Ectodermal cell (in vitro differentiated cells): Measurements from ENCODE around the gene HSPH1.

Experiments used
- H3K27ac ChIP-seq: 2 replicates; pipeline ENCODE4 v1.7.0; 2013; ENCODE audit warnings: mild to moderate bottlenecking, low read depth, low read length; ENCODE audit not compliant: insufficient read depth, poor library complexity, severe bottlenecking
- H3K27me3 ChIP-seq: 2 replicates; pipeline ENCODE4 v1.7.0; 2013; ENCODE audit warnings: mild to moderate bottlenecking, low read length; ENCODE audit not compliant: insufficient read depth, control insufficient read depth, poor library complexity, severe bottlenecking
- H3K36me3 ChIP-seq: one replicate; pipeline ENCODE4 v1.7.0; 2013; ENCODE audit warnings: low read length; ENCODE audit not compliant: control insufficient read depth, insufficient read depth
- H3K4me1 ChIP-seq: one replicate; pipeline ENCODE4 v1.7.0; 2013; ENCODE audit warnings: low read length; ENCODE audit not compliant: control insufficient read depth, insufficient read depth
- H3K4me3 ChIP-seq: 2 replicates; pipeline ENCODE4 v1.7.0; 2013; ENCODE audit warnings: low read depth, low read length, control low read depth; ENCODE audit not compliant: insufficient read depth
- H3K9me3 ChIP-seq: 2 replicates; pipeline ENCODE4 v1.7.0; 2013; ENCODE audit warnings: mild to moderate bottlenecking, low read length, moderate library complexity; ENCODE audit not compliant: control insufficient read depth
- WGBS, 2 experiments: methylation state at CpG; one replicate each; pipeline ENCODE4 v1.1.7; 2013; ENCODE audit warnings: missing lambda C conversion rate in 2 of 2; 5-methylcytosine and 5-hydroxymethylcytosine counted together

HSPH1 gene

DNA sequence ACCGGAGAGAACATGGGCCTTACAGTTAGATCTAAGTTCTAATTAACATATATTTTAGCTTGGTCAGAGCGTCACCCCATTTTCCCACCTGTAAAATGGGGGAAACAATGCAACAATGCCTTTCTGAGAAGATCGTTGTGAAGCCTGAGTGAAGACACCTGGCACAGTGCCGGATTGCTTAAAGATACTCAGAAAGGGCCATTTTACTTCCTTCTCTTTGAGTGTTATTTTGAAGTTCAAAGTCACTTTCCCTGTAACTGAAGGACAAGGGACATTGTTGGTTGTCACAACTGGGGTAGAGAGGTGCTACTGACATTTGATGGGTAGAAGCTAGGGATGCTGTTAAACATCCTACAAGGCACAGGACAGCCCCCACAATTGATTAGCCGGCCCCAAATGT is 28.1 kb downstream of the HSPH1 start:
- peaks cover 15% of the 10 kb centered on the region for H3K36me3 ChIP-seq
- no peak overlapping the region for H3K27ac ChIP-seq
- H3K4me1 ChIP-seq: no peaks in the 10 kb centered on the region
- WGBS, 2 experiments: 91 to 94% methylated on average over 5 of the region's 5 CpGs
- H3K4me3 ChIP-seq: no peak overlapping the region
- no peaks in the 10 kb centered on the region for H3K9me3 ChIP-seq
- H3K27me3 ChIP-seq: no peaks in the 10 kb centered on the region

DNA sequence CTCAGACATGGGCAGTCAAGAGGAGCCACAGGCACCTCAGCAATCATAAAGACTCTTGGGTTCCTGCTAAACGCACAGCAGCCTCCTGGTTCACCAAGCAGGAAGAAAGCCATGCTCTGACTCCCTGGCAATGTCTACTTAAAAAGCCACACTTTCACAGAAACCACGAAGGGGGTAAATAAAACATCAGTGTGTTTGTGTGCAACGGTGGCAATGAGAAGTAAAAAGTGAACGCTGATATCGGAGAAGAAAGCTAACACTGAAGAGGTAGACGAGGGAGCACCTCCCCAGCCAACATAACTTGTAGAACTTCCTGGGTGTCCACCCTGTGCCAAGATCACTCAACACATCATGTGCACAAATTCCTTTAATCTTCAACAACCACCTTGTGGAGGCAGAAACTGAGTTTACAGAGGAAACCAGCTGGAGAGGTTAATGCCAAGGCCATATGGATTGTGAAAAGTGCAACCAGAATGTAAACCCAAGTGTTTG is 30.2 kb downstream of the HSPH1 start:
- H3K27me3 ChIP-seq: no peaks in the 10 kb centered on the region
- peaks cover 4% of the 10 kb centered on the region for H3K36me3 ChIP-seq
- H3K4me3 ChIP-seq: no peak overlapping the region
- H3K27ac ChIP-seq: no peak overlapping the region
- 94 to 95% methylated on average over 6 of the region's 6 CpGs for WGBS, 2 experiments
- H3K4me1 ChIP-seq: no peaks in the 10 kb centered on the region
- no peaks in the 10 kb centered on the region for H3K9me3 ChIP-seq

DNA sequence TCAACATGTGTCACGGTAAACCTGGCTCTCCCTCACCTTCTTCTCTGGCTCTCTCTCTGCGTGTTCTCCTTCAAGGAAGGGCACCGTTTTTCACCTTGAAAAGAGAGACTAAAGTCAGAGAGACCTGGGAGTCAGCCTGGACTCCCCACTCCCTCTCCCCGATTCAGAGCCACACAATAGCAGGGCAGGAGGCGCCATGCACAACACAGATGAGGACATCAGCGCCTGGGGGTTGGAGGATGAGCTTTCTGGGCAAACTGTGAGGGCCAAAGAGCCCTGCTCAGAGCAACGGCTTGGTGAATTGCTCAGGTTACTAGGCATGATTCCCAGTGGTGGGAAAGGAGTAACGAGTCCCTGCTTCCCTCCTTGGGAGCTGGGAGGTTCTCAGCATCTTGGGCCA is 32.3 kb downstream of the HSPH1 start:
- Histone ChIP-seq H3K4me1 (no peaks in the 10 kb centered on the region), H3K36me3 (no peaks in the 10 kb centered on the region), H3K27ac (no peak overlapping the region), H3K9me3 (no peaks in the 10 kb centered on the region), H3K4me3 (no peak overlapping the region), H3K27me3 (no peaks in the 10 kb centered on the region)
- 72 to 75% methylated on average over 8 of the region's 8 CpGs for WGBS, 2 experiments

DNA sequence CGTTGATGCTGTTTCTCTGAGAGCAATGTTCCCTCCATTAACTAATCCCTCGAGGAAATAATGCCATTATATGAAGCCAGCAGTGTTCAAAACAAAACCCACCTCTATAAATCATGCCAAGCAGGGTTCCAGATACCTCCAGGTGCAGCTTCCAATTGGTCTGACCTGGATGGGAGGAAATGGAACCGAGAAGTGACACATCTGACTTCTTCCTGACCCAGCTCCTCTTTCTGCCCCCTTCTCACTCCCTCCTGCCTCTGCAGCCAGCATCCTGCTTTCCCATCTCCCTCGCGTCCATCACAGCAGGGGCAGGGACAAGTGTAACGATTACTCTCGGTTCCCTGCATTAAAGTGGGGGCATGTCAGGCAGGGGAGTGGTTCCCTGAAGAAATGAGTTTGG is 37.5 kb downstream of the HSPH1 start:
- WGBS, 2 experiments: 62 to 69% methylated on average over 7 of the region's 7 CpGs
- H3K4me1 ChIP-seq: no peaks in the 10 kb centered on the region
- H3K4me3 ChIP-seq: no peak overlapping the region
- H3K36me3 ChIP-seq: no peaks in the 10 kb centered on the region
- H3K9me3 ChIP-seq: no peaks in the 10 kb centered on the region
- no peaks in the 10 kb centered on the region for H3K27me3 ChIP-seq
- H3K27ac ChIP-seq: no peak overlapping the region

DNA sequence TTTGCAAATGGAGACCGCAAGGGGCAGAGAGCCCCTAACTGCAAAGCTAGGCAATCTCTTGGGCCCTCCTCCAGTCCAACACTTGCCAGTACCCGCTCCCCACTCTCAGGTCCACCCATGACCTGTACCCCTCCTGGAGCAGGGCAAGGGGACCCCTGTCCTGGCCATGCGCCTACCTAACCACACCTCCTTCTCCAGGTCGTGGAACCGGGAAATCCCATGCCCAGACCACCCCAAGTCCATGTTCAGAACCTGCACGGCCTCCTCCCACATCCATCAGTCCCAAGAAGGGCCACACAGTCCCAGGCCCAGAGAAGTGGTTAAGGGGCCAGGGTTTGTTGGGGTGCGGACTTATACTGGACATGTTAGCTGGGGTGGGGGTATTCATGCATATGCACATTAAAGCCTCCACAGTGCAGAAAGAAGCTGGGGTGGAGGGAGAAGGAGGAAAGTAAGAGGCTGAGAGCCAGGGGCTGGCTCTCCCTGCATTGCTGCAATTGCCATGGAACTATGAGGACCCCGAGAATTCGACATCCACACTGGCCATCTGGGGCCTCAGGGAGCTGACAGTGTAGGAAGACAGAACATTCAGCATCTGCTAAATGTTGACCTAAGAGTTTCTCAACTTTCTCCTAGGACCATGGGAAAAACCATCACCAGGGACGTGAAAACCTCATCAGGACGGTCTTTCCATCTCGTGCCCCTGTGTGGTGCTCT is 39.0 kb downstream of the HSPH1 start:
- Histone ChIP-seq H3K4me1 (no peaks in the 10 kb centered on the region), H3K36me3 (no peaks in the 10 kb centered on the region), H3K4me3 (no peak overlapping the region), H3K9me3 (no peaks in the 10 kb centered on the region), H3K27ac (no peak overlapping the region), H3K27me3 (no peaks in the 10 kb centered on the region)
- 93 to 94% methylated on average over 12 of the region's 12 CpGs for WGBS, 2 experiments

DNA sequence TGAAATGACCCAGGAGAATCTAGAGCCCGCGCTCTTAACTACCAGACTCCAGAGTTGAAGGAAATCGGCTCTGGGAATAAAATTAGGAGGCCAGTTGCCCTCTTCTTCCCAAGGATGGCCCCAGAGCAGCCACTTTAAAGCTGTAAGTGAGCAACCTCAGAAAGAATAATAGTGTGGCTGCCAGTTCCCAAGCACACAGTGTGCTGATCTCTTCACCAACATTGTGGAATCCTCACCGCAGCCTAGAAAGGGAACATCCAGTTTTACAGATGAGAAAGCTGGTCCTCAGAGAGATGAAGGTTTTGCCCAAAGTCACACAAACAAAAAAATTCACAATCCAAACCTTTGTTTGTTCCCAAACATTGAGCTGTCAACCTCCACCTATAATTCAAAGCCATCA is 39.6 kb downstream of the HSPH1 start:
- no peaks in the 10 kb centered on the region for H3K4me1 ChIP-seq
- H3K9me3 ChIP-seq: no peaks in the 10 kb centered on the region
- H3K27ac ChIP-seq: no peak overlapping the region
- H3K4me3 ChIP-seq: no peak overlapping the region
- no peaks in the 10 kb centered on the region for H3K36me3 ChIP-seq
- H3K27me3 ChIP-seq: no peaks in the 10 kb centered on the region
- WGBS, 2 experiments: 94 to 96% methylated on average over 4 of the region's 4 CpGs

DNA sequence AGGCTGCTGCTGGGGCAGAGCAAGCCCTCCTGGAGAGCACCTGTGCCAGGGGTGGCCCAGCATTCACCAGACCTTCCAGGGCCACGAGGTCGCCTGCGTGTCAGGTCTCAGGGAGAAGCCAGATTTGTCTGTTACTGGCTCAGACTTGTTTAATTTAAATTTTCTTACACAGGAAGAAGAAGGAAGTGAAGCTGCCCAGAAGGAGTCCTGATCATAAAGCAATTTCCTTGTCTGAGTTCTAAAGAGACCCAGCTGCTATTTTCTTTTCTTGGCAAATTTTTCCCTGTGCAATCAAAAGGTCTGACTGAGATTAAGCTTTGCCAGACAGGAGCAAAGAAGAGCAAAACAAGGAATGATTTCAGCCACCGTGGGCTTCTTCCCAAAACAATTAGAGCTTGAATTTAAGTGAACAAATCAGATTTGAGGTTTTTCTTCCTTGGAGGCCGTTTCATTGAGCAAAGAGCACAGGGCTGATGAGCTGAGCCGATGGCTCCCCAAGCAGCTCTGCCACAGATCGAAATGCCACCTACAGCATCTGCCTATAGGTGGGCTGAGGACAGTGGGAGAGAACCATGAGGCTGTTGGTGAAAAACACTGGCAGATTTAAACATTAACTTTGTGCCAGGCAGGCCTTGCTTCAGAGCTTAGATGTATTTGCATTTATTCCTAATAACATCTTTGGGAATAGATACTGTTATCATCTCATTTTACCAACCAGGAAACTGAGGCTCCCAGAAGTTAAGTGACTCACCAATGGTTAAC is 40.1 kb downstream of the HSPH1 start:
- Histone ChIP-seq H3K4me1 (no peaks in the 10 kb centered on the region), H3K9me3 (no peaks in the 10 kb centered on the region), H3K4me3 (no peak overlapping the region), H3K36me3 (no peaks in the 10 kb centered on the region), H3K27me3 (no peaks in the 10 kb centered on the region), H3K27ac (no peak overlapping the region)
- 92 to 93% methylated on average over 7 of the region's 7 CpGs for WGBS, 2 experiments

DNA sequence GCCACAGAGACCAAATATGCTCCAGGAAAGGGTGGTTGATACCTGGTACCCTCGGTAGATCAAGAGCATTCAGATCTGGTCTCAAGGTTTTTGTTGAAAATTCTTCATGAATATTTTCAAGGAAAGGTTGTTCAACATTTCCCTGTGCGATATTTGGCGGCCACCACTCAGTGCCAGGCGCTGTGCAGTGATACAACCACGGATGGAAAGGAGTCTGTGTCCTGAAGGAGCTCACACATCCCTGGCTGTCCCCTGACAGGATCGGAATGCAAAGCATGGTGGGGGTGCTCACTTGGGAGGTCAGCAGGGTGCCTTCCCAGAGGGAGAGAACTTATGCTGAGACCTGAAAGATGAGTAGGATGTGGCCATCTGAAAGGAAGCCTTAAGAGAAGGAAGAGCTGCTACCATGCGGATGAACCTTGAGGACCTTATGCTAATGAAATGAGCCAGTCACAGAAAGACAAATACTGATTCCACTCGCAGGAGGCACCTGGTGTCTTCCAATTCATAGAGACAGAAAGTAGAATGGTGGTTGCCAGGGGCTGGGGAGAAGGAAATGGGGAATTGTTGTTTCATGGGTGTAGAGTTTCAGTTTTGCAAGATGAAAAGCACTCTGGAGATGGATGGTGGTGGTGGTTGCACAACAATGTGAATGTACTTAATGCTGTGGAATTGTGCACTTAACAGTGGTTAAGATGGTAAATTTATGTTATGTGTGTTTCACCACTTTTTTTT is 41.6 kb downstream of the HSPH1 start:
- Histone ChIP-seq H3K36me3 (no peaks in the 10 kb centered on the region), H3K9me3 (no peaks in the 10 kb centered on the region), H3K27me3 (no peaks in the 10 kb centered on the region), H3K27ac (no peak overlapping the region), H3K4me3 (no peak overlapping the region), H3K4me1 (no peaks in the 10 kb centered on the region)
- 82 to 85% methylated on average over 8 of the region's 8 CpGs for WGBS, 2 experiments

DNA sequence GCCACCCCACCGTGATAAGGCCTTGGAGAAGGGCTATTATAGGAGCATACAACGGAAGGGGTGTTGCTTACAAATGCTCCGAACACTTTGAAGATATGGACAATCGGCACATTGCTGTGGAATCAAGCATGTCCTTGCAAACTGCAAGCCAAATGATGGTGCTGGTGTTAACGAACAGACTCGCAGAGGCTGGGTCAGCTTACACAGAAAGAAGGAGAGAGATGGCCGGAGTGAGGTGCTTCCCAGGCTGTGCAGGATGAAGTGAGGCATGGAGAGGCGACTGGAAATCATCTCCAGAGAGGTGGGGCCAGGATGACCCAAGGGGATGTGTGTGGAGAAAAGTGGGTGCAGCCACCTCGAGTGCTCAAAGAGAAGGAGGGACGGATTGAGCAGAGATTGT is 42.2 kb downstream of the HSPH1 start:
- no peak overlapping the region for H3K4me3 ChIP-seq
- no peaks in the 10 kb centered on the region for H3K9me3 ChIP-seq
- WGBS, 2 experiments: 94% methylated on average over 10 of the region's 10 CpGs
- no peaks in the 10 kb centered on the region for H3K36me3 ChIP-seq
- H3K27me3 ChIP-seq: no peaks in the 10 kb centered on the region
- H3K27ac ChIP-seq: no peak overlapping the region
- no peaks in the 10 kb centered on the region for H3K4me1 ChIP-seq

DNA sequence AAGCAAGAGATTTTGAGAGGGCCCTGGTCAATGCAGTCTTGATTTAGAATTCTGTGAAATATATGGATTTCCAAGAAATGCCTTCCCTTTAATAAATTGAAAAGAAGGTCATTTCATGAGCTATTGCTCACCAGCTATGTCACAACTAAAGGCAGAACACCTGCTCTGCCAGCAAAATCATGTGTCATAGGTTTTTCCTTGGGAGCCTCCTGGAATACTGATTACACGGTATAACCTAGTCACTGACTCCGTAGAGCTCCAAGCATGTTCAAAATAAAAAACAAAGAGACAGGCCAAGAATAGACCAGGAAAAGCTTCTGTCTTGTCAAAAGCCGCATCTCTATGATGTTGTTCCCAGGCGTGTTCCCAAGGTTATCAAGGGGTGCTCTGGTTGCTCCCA is 45.5 kb downstream of the HSPH1 start:
- Histone ChIP-seq H3K27ac (no peak overlapping the region), H3K27me3 (no peaks in the 10 kb centered on the region), H3K9me3 (no peaks in the 10 kb centered on the region), H3K4me3 (no peak overlapping the region), H3K4me1 (no peaks in the 10 kb centered on the region), H3K36me3 (no peaks in the 10 kb centered on the region)
- 91 to 96% methylated on average over 4 of the region's 4 CpGs for WGBS, 2 experiments
